Esophagus muscularis mucosa (tissue), 4 donors: Measurements from ENCODE around the gene ACOT8. TPM values are rescaled to one million over a fixed set of nuclear protein-coding genes. Genes with fewer than 3 reads are reported as not detected.
"Not testable (repeated sequence)": the region's sequence is repeated elsewhere in the genome, so short reads cannot be mapped to it uniquely, and the experiment has no call there.

Source experiments
- DNase-seq: peaks from one replicate; pipeline ENCODE4 v3.0.0-alpha.2; 2017; ENCODE audit errors: extremely low spot score
- H3K27ac ChIP-seq, 4 donors: fragments of 200-600 bp; sonication (generic); replicated peaks in 1 of 4; 1 replicate in 3 of 4; 2 replicates in 1 of 4; pipeline ENCODE4 v1.5.1; 2016 to 2019; ENCODE audit warnings: mild to moderate bottlenecking in 1 of 4
- H3K27me3 ChIP-seq, 4 donors: fragments of 200-600 bp; sonication (generic); one replicate each; pipeline versions ENCODE4 v1.5.1 to v1.6.0; 2016 to 2019
- H3K36me3 ChIP-seq, 4 donors: fragments of 200-600 bp; sonication (generic); one replicate each; pipeline ENCODE4 v1.5.1; 2016 to 2019
- H3K4me1 ChIP-seq, 4 donors: fragments of 200-600 bp; sonication (generic); one replicate each; pipeline ENCODE4 v1.5.1; 2016 to 2019
- H3K4me3 ChIP-seq, 4 donors: fragments of 200-600 bp; sonication (generic); 1 replicate in 2 of 4; 2 replicates in 2 of 4; pipeline ENCODE4 v1.5.1; 2016 to 2019; ENCODE audit warnings: mild to moderate bottlenecking in 4 of 4, moderate library complexity in 1 of 4
- H3K9me3 ChIP-seq, 4 donors: fragments of 200-600 bp; sonication (generic); 1 replicate in 3 of 4; 2 replicates in 1 of 4; pipeline ENCODE4 v1.5.1; 2016 to 2019
- CTCF ChIP-seq, 3 experiments: fragments of 200-600 bp in 2 of 3; fragments of 450-650 bp in 1 of 3; sonication (generic) in 2 of 3; IDR thresholded peaks; one replicate each; pipeline ENCODE4 v1.5.1; 2017 to 2019; ENCODE audit warnings: antibody characterized with exemption in 3 of 3, mild to moderate bottlenecking in 2 of 3, moderate library complexity in 1 of 3
- EP300 ChIP-seq: sonication (generic); formaldehyde crosslinking; IDR thresholded peaks from one replicate; pipeline ENCODE4 v1.6.1; 2017; ENCODE audit warnings: antibody characterized with exemption
- POLR2A ChIP-seq: fragments of 450-650 bp; IDR thresholded peaks from one replicate; pipeline ENCODE4 v1.6.1; 2017; ENCODE audit warnings: antibody characterized with exemption, moderate library complexity, mild to moderate bottlenecking, low read depth
- POLR2AphosphoS5 ChIP-seq, 2 donors: sonication (generic); formaldehyde crosslinking; IDR thresholded peaks; one replicate each; pipeline ENCODE4 v1.6.1; 2017; ENCODE audit warnings: antibody characterized with exemption in 2 of 2
- WGBS: methylation state at CpG from one replicate; pipeline ENCODE4 v1.1.5; 2018; 5-methylcytosine and 5-hydroxymethylcytosine counted together
- intact Hi-C: fragments of 100-400 bp; cut with DNase I; formaldehyde crosslinking; loops from one replicate; pipeline ENCODE4 v1.15.1; 2023
- total RNA-seq, 4 donors: library from RNA; depleted of rRNA; stranded (reverse); fragments of >200 nt; gene quantifications; one replicate each; pipeline versions ENCODE4 v1.1.0 to v1.2.1, GENCODE V29; 2016

The ACOT8 gene
- 10 to 100 TPM; 30.0 to 41.9 (median 33.7) TPM for total RNA-seq

DNA sequence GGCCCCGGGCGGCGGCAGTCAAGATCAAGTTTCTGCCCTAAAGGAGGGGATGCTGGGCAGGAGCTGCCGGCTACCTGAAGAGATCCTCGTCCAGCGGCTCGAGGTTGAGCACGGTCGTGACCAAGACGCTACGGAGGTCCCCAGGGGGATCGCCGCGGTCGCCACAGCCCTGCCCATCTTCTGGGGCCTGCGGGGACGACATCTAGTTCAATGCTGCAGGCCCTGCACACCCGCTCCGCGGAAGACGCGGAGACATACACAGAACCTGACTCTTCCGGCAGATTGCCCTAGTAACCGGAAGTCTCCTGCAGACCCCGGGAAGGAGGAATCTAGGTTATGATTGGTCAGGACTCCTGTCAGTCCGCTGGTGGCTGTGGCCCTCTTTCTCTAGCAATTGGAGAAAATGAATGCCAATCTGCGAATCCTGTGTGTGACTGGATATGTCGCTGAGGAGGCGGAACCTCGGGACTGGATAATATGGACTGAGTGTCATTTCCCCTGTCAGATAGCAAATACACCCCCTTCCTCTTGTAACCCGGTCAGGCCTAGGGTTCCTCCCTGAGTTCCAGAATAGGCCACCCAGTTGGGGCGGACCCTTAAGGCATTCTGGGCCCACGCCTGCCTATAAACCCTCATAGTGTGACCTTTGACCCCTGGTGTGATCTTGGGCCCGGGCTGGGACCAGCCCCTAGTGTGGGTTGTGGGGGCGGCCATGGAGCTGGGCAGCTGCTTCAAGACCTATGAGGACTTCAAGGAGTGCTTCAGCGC is at the start of gene ACOT8, which contains the start of gene ZSWIM3:
ACOT8 (minus strand) TSS at position 279 of the 768 bp plus-strand sequence; CDS start at position 202, 77 bp downstream.
ZSWIM3 (plus strand) TSS at position 501 of the 768 bp plus-strand sequence; CDS start at position 713, 212 bp downstream.
- TF ChIP-seq CTCF (IDR thresholded peaks at IDR 0.05) (peak in 1 of 3 experiments; percentile 31), EP300 (no peak), POLR2AphosphoS5 (IDR thresholded peaks at IDR 0.05) (peak; percentile 83 to 86), POLR2A (no peak)
- H3K4me3 ChIP-seq: peak within 1 kb of the TSS; percentile 84 to 91 (median 90)
- intact Hi-C loops: no loop called here
- H3K27ac ChIP-seq: peak within 1 kb of the TSS; percentile 78 to 87 (median 80)
- H3K9me3 ChIP-seq: no peaks in the 10 kb centered on the region
- WGBS: 4% methylated on average over 4 of the region's 36 CpGs
- peak; percentile 99 for DNase-seq
- no peaks in the 10 kb centered on the region for H3K27me3 ChIP-seq
- H3K4me1 ChIP-seq: peaks cover 29 to 62% (median 44%) of the 10 kb centered on the region in 4 donors
- peaks cover 6 to 28% (median 13%) of the 10 kb centered on the region in 4 donors for H3K36me3 ChIP-seq

GRCh38 chr20:45905505-45906079 is 48.4 kb upstream of the ACOT8 start:
- TF ChIP-seq CTCF (IDR thresholded peaks at IDR 0.05) (no peak), EP300 (no peak), POLR2A (no peak), POLR2AphosphoS5 (IDR thresholded peaks at IDR 0.05) (no peak)
- Histone ChIP-seq H3K4me1 (peaks cover 4 to 14% (median 7%) of the 10 kb centered on the region in 4 donors), H3K27ac (no peak overlapping the region), H3K4me3 (no peak overlapping the region), H3K27me3 (no peaks in the 10 kb centered on the region), H3K9me3 (no peaks in the 10 kb centered on the region), H3K36me3 (peaks cover 0 to 66% (median 29%) of the 10 kb centered on the region in 4 donors)
- intact Hi-C loops: no loop called here
- WGBS: 92% methylated on average over 8 of the region's 8 CpGs
- DNase-seq: no peak

DNA sequence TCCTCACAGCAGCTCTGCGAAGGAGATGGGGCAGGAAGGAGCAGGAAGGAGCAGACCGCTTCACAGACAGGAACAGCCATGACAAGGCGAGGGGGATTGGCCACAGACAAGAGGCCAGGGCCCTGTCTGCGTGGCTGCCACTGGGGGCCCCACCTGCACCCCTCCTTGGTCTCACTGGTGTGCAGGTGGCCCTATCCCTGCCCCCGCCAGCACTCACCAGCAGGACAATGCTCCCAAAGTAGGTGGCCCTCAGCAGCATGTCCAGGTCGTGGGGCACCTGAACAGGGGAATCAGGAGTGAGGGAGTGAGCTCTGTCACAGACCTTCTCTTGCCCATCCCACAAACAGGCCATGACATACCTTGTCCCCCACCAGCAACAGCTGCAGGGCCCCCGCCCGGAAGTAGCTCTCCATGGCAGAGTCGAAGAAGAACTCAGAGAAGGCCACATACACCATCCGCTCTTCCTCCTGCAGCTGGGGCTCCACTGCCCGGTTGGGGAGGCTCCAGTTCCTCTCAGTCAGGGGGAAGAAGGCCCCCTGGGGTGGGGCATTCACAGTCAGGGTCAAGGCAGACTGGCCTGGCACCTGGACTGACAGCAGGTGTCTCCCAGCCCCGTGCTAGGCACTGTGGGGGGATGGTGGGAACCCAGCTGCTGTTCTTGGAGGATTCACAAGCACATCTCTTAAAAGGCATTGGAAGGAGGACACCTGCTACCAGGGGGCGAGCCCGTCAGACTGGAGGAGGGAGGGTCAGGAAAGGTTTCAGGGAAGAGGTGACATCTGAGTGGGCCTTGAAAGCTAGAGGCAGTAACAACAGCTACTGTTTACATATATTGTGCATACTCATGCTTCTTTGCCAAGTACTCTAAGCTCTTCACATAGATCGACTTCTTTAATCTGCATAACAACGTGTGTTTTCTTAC is 47.7 kb upstream of the ACOT8 start:
- no peaks in the 10 kb centered on the region for H3K27me3 ChIP-seq
- WGBS: 89% methylated on average over 8 of the region's 16 CpGs
- no peaks in the 10 kb centered on the region for H3K9me3 ChIP-seq
- TF ChIP-seq POLR2AphosphoS5 (IDR thresholded peaks at IDR 0.05): no peak
- TF ChIP-seq POLR2A: no peak
- no peak for TF ChIP-seq EP300
- TF ChIP-seq CTCF (IDR thresholded peaks at IDR 0.05): no peak
- no peak overlapping the region for H3K27ac ChIP-seq
- intact Hi-C loops: no loop called here
- DNase-seq: no peak
- no peak overlapping the region for H3K4me3 ChIP-seq
- H3K4me1 ChIP-seq: peaks cover 0 to 6% (median under 1%) of the 10 kb centered on the region in 4 donors
- H3K36me3 ChIP-seq: peaks cover 0 to 73% (median 35%) of the 10 kb centered on the region in 4 donors

DNA sequence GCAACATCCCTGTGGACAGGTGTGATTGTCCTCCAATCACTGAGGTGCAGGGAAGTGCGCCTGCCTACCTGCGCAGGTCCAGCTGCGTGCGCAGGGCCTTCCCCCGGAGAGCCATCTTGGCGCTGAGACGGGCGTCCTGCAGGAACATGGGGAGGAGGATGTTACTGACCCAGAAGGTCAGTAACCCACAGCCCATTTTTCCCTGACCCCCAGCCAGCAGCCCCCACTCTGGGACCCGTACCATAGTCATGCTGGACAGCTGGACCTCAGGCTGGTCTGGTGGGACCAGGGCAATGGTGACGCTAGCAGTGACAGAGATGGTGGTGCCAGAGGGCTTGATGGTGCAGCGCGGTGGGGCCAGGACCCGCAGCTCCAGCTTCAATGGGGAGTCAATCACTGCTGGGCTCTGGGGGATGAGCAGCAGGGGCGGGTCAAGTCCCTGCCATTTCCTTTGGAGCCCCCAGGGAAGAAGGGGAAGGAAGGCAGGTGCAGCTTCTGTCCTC is 45.1 kb upstream of the ACOT8 start:
- Histone ChIP-seq H3K9me3 (no peaks in the 10 kb centered on the region), H3K27me3 (no peaks in the 10 kb centered on the region), H3K36me3 (peaks cover 6 to 85% (median 58%) of the 10 kb centered on the region in 4 donors), H3K4me3 (no peak overlapping the region), H3K4me1 (no peaks in the 10 kb centered on the region), H3K27ac (no peak overlapping the region)
- 77% methylated on average over 5 of the region's 14 CpGs for WGBS
- intact Hi-C loops: no loop called here
- no peak for DNase-seq
- TF ChIP-seq EP300 (no peak), POLR2AphosphoS5 (IDR thresholded peaks at IDR 0.05) (no peak), CTCF (IDR thresholded peaks at IDR 0.05) (no peak), POLR2A (no peak)

DNA sequence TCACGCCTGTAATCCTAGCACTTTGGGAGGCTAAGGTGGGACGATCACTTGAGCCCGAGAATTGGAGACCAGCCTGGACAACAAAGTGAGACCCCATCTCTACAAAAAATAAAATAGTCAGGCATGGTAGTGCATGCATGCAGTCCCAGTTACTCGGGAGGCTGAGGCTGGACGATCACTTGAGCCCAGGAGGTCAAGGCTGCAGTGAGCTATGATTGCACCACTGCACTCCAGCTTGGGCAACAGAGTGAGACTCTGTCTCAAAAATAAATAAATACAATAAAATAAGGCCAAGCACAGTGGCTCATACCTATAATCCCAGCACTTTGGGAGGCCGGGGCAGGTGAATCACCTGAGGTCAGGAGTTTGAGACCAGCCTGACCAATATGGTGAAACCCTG is 44.1 kb upstream of the ACOT8 start:
- H3K4me1 ChIP-seq, H3K4me3 ChIP-seq, intact Hi-C loops, H3K9me3 ChIP-seq, H3K27ac ChIP-seq, H3K27me3 ChIP-seq, DNase-seq: not testable (repeated sequence)
- H3K36me3 ChIP-seq: peaks cover 15 to 90% (median 67%) of the 10 kb centered on the region in 4 donors
- 85% methylated on average over 6 of the region's 6 CpGs for WGBS
